ENCODE measurements around the gene LCP2.

The LCP2 gene

DNA sequence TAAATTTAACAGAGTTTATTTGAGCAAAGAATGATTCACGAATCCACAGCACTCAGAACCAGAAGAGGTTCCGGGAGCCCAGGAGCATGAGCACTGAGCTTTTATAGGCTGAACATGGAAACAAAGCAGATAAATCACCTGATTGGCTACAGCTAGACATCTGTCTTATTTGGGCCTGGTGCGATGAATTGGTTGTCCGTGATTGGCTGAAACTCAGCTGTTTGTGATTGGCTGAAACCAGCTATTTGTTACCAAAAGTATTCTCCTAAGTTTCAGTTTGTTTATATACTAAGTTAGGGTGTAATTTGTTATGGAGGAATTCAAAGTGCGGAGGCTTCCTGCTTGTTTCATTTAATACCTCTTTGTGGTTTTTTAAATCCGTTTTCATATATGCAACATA lies 15.8 kb upstream of the LCP2 start:
- no peak for TF ChIP-seq SNAI2 (CRISPR knock-in tag; IDR thresholded peaks at IDR 0.05)
- TF ChIP-seq ARNTL (CRISPR knock-in tag; IDR thresholded peaks at IDR 0.05; ENCODE audit: borderline replicate concordance, low read depth) = no peak
- no peak for TF ChIP-seq ZNF8 (CRISPR knock-in tag; IDR thresholded peaks at IDR 0.05)
- TF ChIP-seq BACH2 (CRISPR knock-in tag; IDR thresholded peaks at IDR 0.05; ENCODE audit: borderline replicate concordance) = no peak
- no peak for TF ChIP-seq TOX (CRISPR knock-in tag; IDR thresholded peaks at IDR 0.05; ENCODE audit: borderline replicate concordance)
- TF ChIP-seq ZNF70 (CRISPR knock-in tag; IDR thresholded peaks at IDR 0.05) = no peak
- TF ChIP-seq GLIS3 (CRISPR knock-in tag; IDR thresholded peaks at IDR 0.05) = no peak
- ATAC-seq = peak; percentile 31; the same call in 1 of the 3 replicates

DNA sequence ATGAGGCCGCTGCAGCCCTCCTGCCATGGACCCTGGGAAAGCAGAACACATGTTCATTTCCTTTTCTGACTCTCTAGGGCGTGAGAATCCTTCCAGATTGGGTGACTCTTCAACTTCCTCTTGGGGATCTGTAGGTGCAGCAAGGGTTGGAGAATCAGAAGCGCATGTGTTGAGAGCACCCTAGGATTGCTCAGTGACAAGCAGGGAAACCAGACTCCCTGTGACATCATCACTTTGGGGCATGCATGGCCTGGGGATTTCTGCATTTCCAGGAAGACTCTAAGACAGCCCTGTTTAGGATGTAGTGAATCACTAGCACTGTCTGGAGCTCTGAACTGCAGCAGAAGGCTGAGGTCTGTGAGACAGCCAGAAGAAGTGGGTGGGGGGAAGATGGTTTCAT lies 15.1 kb upstream of the LCP2 start:
- no peak for ATAC-seq
- TF ChIP-seq ISL1 (CRISPR knock-in tag; IDR thresholded peaks at IDR 0.05) = no peak
- no peak for TF ChIP-seq RARB (CRISPR knock-in tag; IDR thresholded peaks at IDR 0.05)

DNA sequence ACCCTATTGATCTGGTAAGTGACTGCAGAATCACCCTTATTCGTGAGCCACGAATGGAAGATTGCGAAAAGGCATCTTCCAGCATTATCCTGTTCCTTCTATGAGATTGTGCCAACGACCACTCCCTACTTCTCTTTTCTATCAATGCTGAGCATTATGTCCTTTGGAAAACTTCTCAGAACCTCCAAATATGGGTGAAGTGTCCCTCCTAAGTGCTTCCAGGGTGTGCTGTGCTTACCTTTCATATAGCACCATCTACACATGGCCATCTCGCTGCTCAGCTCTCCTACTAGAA lies 14.7 kb upstream of the LCP2 start:
- ATAC-seq = no peak
- TF ChIP-seq SNAI2 (CRISPR knock-in tag; IDR thresholded peaks at IDR 0.05) = no peak
- TF ChIP-seq OSR1 (CRISPR knock-in tag; IDR thresholded peaks at IDR 0.05) = no peak

DNA sequence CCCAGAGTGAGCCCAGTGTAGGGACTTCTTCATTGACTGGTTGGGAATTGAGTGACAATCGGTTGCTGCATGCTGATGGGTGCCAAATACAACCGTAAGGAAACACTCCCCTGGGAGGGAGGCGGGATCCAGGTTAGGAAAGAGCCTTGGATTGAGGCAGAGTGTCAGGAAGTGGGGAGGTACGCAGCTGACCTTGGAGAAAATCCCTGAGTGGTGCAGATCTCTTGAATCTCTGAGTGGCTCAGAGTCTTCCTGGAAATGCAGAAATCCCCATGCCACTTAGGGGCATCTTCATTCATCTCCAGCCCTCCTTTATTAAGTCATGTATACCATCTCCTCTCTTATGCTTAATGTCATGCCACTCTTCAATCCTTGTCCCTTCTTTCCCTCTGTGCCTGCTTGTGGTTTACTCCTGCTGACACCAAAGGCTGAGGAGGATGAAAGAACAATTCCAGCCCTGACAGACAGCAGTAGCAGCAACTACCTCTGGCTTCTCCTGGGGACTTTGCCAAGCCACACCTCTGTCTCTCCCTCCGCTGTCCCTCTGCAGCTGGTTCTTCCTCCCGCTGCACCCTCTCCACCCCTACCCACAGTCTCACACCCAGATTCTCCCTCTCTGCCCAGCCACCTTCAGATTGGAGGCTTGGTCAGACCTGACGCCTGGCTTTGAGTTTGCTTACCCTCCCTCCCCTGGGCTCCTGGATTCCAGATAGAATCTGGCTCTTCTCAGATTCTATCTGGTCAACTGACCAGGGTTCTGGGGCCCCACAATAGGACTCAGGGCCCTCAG lies 14.1 kb upstream of the LCP2 start:
- TF ChIP-seq TOX (CRISPR knock-in tag; IDR thresholded peaks at IDR 0.05; ENCODE audit: borderline replicate concordance) (no peak), ARNTL (CRISPR knock-in tag; IDR thresholded peaks at IDR 0.05; ENCODE audit: borderline replicate concordance, low read depth) (no peak), BACH2 (CRISPR knock-in tag; IDR thresholded peaks at IDR 0.05; ENCODE audit: borderline replicate concordance) (no peak), ZFP3 (CRISPR knock-in tag; IDR thresholded peaks at IDR 0.05) (no peak), ZNF70 (CRISPR knock-in tag; IDR thresholded peaks at IDR 0.05) (no peak), TCF4 (CRISPR knock-in tag; IDR thresholded peaks at IDR 0.05; ENCODE audit: borderline replicate concordance) (no peak), SNAI2 (CRISPR knock-in tag; IDR thresholded peaks at IDR 0.05) (no peak), OSR1 (CRISPR knock-in tag; IDR thresholded peaks at IDR 0.05) (no peak)
- TF ChIP-seq, protein P1, sequence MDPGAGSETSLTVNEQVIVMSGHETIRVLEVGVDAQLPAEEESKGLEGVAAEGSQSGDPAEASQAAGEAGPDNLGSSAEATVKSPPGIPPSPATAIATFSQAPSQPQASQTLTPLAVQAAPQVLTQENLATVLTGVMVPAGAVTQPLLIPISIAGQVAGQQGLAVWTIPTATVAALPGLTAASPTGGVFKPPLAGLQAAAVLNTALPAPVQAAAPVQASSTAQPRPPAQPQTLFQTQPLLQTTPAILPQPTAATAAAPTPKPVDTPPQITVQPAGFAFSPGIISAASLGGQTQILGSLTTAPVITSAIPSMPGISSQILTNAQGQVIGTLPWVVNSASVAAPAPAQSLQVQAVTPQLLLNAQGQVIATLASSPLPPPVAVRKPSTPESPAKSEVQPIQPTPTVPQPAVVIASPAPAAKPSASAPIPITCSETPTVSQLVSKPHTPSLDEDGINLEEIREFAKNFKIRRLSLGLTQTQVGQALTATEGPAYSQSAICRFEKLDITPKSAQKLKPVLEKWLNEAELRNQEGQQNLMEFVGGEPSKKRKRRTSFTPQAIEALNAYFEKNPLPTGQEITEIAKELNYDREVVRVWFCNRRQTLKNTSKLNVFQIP (CRISPR knock-in tag; IDR thresholded peaks at IDR 0.05; ENCODE audit: borderline replicate concordance, low read depth) = no peak
- TF ChIP-seq, protein P2, sequence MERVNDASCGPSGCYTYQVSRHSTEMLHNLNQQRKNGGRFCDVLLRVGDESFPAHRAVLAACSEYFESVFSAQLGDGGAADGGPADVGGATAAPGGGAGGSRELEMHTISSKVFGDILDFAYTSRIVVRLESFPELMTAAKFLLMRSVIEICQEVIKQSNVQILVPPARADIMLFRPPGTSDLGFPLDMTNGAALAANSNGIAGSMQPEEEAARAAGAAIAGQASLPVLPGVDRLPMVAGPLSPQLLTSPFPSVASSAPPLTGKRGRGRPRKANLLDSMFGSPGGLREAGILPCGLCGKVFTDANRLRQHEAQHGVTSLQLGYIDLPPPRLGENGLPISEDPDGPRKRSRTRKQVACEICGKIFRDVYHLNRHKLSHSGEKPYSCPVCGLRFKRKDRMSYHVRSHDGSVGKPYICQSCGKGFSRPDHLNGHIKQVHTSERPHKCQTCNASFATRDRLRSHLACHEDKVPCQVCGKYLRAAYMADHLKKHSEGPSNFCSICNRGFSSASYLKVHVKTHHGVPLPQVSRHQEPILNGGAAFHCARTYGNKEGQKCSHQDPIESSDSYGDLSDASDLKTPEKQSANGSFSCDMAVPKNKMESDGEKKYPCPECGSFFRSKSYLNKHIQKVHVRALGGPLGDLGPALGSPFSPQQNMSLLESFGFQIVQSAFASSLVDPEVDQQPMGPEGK (CRISPR knock-in tag; IDR thresholded peaks at IDR 0.05; ENCODE audit: borderline replicate concordance) = no peak
- TF ChIP-seq, protein P3, sequence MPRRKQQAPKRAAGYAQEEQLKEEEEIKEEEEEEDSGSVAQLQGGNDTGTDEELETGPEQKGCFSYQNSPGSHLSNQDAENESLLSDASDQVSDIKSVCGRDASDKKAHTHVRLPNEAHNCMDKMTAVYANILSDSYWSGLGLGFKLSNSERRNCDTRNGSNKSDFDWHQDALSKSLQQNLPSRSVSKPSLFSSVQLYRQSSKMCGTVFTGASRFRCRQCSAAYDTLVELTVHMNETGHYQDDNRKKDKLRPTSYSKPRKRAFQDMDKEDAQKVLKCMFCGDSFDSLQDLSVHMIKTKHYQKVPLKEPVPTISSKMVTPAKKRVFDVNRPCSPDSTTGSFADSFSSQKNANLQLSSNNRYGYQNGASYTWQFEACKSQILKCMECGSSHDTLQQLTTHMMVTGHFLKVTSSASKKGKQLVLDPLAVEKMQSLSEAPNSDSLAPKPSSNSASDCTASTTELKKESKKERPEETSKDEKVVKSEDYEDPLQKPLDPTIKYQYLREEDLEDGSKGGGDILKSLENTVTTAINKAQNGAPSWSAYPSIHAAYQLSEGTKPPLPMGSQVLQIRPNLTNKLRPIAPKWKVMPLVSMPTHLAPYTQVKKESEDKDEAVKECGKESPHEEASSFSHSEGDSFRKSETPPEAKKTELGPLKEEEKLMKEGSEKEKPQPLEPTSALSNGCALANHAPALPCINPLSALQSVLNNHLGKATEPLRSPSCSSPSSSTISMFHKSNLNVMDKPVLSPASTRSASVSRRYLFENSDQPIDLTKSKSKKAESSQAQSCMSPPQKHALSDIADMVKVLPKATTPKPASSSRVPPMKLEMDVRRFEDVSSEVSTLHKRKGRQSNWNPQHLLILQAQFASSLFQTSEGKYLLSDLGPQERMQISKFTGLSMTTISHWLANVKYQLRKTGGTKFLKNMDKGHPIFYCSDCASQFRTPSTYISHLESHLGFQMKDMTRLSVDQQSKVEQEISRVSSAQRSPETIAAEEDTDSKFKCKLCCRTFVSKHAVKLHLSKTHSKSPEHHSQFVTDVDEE (CRISPR knock-in tag; IDR thresholded peaks at IDR 0.05) = no peak
- ATAC-seq = no peak

DNA sequence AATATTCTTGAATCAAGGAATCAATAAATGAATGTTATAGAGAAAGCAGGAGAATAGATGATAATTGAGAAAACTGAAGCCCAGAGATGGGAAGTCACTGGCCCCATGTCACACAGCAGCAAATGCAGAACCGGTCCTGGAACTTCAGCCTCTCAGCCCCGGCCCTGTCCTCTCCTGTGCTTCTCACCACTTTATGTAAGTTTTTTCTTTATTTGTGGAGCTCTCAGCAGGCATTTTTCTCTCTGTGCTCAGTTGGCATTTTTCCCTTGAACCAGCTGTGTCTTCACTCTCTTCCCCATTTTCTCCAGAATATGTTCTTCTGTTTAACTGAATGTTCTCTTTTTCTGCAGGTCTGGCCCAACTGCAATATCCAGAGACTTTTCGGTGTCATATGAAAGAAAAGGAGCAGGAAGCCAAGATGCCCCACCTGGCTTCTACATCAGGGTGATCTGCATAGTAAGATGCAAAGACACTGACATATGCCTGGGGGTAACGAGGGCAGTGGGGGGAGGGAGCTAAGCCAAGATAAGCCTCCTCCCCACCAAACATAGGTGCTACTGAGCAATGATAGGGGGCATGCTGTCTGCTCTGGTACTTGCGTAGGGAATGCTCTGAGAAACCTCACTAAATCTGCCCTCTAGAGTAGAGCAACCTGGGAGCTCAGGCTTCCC lies 12.8 kb upstream of the LCP2 start:
- TF ChIP-seq ESRRG (CRISPR knock-in tag; IDR thresholded peaks at IDR 0.05) (no peak), OSR1 (CRISPR knock-in tag; IDR thresholded peaks at IDR 0.05) (no peak), ZNF70 (CRISPR knock-in tag; IDR thresholded peaks at IDR 0.05) (no peak), SNAI2 (CRISPR knock-in tag; IDR thresholded peaks at IDR 0.05) (no peak), ZFP30 (CRISPR knock-in tag; IDR thresholded peaks at IDR 0.05) (no peak), ISL1 (CRISPR knock-in tag; IDR thresholded peaks at IDR 0.05) (no peak), ZNF565 (CRISPR knock-in tag; conservative IDR thresholded peaks at IDR 0.05; ENCODE audit: low read depth) (no peak)
- TF ChIP-seq, protein P1 (CRISPR knock-in tag; IDR thresholded peaks at IDR 0.05; ENCODE audit: borderline replicate concordance, low read depth) = no peak
- TF ChIP-seq, protein P4, sequence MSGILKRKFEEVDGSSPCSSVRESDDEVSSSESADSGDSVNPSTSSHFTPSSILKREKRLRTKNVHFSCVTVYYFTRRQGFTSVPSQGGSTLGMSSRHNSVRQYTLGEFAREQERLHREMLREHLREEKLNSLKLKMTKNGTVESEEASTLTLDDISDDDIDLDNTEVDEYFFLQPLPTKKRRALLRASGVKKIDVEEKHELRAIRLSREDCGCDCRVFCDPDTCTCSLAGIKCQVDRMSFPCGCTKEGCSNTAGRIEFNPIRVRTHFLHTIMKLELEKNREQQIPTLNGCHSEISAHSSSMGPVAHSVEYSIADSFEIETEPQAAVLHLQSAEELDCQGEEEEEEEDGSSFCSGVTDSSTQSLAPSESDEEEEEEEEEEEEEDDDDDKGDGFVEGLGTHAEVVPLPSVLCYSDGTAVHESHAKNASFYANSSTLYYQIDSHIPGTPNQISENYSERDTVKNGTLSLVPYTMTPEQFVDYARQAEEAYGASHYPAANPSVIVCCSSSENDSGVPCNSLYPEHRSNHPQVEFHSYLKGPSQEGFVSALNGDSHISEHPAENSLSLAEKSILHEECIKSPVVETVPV (CRISPR knock-in tag; IDR thresholded peaks at IDR 0.05) = no peak
- ATAC-seq = no peak

Data from SK-N-SH treated with all-trans-retinoic acid at 6 μM for 48 hours (cell line).